HG02938 (cell line): ENCODE measurements around the gene TARS2.

ENCODE experiments used
- ATAC-seq: cut with Tn5 transposase; IDR thresholded peaks from one replicate; pipeline ENCODE4 v1.9.1; 2021; ENCODE audit warnings: mild to moderate bottlenecking, moderate library complexity; ENCODE audit not compliant: unreplicated experiment

TARS2 gene

GRCh38 chr1:150486966-150487762 is at the start of gene TARS2:
TSS of gene TARS2 (plus strand) at chr1:150487419. CDS start at chr1:150487451, 32 bp downstream.
- ATAC-seq = peak; percentile 99

DNA sequence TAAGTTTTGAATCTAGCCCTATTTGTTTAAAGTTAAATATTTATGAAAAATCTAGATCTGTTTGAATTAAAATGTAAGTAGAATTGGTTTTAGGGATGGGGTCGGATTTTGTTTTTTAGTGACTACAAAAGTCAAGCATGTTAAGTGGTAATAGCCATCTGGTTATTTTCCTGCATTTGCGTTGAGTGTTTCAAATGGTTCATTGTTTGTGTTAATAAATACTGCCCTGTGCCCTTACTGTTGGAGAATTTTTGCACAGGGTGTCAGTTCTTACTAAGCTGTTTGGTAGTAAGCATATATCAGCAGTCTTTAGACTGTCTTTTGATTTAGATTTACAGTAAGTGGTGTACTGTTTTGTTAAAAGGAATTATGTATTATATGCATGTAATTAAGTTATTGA is 46.1 kb upstream of the TARS2 start:
- no peak for ATAC-seq

GRCh38 chr1:150444232-150444631 is 43.0 kb upstream of the TARS2 start:
- ATAC-seq = no peak

GRCh38 chr1:150456146-150456647 is 31.0 kb upstream of the TARS2 start:
- ATAC-seq = no peak

GRCh38 chr1:150464422-150464826 is 22.8 kb upstream of the TARS2 start:
- ATAC-seq = no peak

GRCh38 chr1:150466964-150467363 is 20.3 kb upstream of the TARS2 start:
- ATAC-seq = no peak

- no peak for ATAC-seq
Measured at GRCh38 chr1:150469291-150469690, 17.9 kb upstream of the TARS2 start.

DNA sequence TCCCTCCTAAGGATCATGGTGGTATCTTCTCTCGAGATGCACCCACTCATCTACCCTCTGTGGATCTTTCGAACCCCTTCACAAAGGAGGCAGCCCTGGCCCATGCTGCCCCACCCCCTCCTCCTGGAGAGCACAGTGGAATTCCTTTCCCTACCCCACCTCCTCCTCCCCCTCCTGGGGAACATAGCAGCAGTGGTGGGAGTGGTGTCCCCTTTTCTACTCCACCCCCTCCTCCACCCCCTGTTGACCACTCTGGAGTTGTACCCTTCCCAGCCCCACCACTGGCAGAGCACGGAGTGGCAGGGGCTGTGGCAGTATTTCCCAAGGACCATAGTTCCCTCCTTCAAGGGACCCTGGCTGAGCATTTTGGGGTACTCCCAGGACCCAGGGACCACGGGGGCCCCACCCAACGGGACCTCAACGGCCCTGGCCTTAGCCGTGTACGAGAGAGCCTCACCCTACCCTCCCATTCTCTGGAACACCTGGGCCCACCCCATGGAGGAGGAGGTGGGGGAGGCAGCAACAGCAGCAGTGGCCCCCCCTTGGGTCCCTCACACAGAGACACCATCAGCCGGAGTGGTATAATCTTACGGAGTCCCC is 14.5 kb upstream of the TARS2 start:
- no peak for ATAC-seq

- ATAC-seq = no peak
Measured at GRCh38 chr1:150473659-150474058, 13.6 kb upstream of the TARS2 start.

GRCh38 chr1:150474869-150475268 is 12.3 kb upstream of the TARS2 start:
- no peak for ATAC-seq

DNA sequence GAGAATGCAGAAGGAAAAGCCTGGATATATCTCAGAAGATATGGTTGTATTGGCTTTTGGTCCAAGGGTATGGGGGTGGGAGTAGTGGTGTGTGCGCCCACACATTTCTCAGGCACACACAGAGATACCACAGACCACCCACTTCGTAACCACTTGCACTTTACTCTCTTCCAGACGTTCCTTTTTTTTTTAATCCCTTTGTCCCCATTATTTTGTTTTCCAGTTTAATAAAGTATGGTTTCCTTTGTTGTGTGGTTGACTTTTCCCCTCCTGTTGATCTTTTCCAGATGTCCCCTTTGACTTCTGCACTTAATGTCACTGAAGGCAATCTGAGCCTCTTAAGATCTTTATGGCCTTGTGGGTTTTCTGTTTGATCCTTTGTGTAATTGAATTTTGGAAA is 10.5 kb upstream of the TARS2 start:
- no peak for ATAC-seq

DNA sequence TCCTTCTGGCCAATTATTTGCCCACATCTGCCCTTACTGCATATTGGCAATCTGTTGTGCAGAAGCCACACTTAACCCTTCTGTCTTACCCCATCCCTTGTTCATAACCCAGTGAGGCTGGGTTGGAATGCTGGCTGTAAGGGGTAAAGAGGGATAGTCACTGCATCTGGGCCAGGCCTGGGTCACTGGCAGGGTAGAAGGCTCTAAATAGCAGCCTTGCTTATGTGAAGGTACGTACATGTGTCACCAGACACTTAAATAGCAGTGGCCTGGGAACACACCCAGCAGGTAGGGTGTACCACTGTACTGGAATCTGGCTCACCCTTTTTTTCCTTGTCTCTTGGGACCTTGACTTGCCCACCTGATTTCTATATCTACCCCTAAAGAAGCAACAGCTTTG is 9.9 kb upstream of the TARS2 start:
- no peak for ATAC-seq

GRCh38 chr1:150477733-150478132 is 9.5 kb upstream of the TARS2 start:
- no peak for ATAC-seq

DNA sequence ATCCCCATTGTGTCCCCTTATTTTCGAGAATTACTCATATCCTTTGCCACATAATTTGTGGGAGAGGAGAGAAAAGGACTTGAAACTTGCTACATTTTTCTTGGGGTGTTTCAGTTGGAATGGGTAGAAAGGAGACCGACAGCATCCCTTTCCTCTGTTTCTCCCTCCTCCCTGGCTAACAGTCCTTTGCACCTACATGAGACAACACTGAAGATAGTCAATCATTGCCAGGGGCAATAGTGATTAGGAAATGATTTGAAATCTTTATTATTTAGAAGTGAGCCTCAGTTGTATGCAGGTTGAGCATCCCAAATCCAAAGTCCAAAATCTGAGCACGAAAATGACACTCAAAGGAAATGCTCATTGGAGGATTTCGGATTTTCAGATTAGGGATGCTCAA is 7.8 kb upstream of the TARS2 start:
- no peak for ATAC-seq

- no peak for ATAC-seq
Measured at GRCh38 chr1:150479927-150480352, 7.3 kb upstream of the TARS2 start.

GRCh38 chr1:150484431-150484830 is 2.8 kb upstream of the TARS2 start:
- no peak for ATAC-seq

- no peak for ATAC-seq
Measured at GRCh38 chr1:150484861-150485260, 2.4 kb upstream of the TARS2 start.

DNA sequence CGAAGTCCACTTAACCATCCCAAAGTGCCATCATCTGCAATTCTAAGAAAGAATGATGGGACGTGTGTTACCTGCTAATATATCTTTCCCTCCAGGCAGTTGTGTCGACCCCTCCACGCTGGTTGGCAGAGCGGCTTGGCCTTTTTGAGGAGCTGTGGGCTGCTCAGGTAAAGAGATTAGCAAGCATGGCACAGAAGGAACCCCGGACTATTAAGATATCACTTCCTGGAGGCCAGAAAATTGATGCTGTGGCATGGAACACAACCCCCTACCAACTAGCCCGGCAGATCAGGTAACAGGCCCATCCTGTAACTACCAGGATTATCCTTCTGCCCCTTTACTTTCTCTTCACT is 520 bp downstream of the TARS2 start:
- no peak for ATAC-seq

DNA sequence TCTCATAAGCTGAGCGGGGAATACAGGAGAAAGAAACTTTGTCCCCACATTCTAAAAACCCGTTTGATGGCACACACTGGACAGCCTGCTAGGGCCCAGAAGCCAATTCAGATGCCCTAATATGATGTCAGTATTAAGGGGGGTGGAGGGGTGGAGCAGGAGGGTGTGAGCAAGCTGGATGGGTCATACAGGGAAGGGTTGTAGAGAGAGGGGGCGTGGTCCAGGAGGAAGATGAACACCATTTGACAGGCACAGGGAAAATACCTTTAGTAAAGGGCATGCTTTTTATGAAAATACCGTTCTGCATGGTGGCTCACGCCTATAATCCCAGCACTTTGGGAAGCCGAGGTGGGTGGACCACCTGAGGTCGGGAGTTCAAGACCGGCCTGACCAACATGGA is 6.0 kb downstream of the TARS2 start:
- ATAC-seq = no peak

- no peak for ATAC-seq
Measured at GRCh38 chr1:150498342-150498741, 11.1 kb downstream of the TARS2 start.

DNA sequence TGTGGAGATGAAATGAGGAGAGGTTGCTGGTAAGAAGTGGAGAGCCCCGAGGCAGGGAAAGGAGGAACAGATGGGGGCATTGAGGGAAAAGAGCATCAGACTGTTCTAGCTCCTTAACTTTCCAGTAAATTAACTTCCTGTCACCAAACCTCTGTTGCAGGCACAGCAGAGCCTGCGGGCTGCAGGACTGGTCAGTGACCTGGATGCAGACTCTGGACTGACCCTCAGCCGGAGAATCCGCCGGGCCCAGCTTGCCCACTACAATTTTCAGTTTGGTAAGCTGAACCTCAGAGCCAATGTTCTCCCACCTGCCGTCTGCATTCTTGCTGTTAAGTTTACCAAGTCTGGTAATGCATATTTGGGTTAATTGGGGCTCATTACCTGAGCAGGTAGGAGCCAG is 18.2 kb downstream of the TARS2 start:
- no peak for ATAC-seq
